K562 treated with DMSO at 1 percent for 4 hours (cell line): ENCODE results near the gene DLD. TPM values are rescaled to one million over a fixed set of nuclear protein-coding genes. Genes with fewer than 3 reads are reported as not detected.

Experiments used
- total RNA-seq: library from RNA; unstranded; fragments of 300-600 nt; gene quantifications from 2 replicates; pipeline ENCODE4 v1.2.3, GENCODE V29; 2022; ENCODE audit not compliant: insufficient read depth

DLD gene
- total RNA-seq = 211 and 269 TPM in 2 replicates

GRCh38 chr7:107890962-107891635 lies at the start of gene DLD:
DLD (plus strand) TSS chr7:107891183; CDS start chr7:107891251, 68 bp downstream.

Other genes with a start within 250 kb of the DLD start
- 0.45 and 1.3 TPM in 2 replicates for gene SLC26A4, start 230.4 kb upstream of the DLD start, total RNA-seq
- gene CBLL1, start 147.0 kb upstream of the DLD start, total RNA-seq = 27.7 and 40.2 TPM in 2 replicates
- gene SLC26A3, start 88.0 kb upstream of the DLD start, total RNA-seq = not detected in 2 replicates
- 25.3 and 28.9 TPM in 2 replicates for gene LAMB1, start 112.0 kb downstream of the DLD start, total RNA-seq
- 1.1 TPM in 1 of 2 replicates, not detected in the other for gene LAMB4, start 239.2 kb downstream of the DLD start, total RNA-seq